HepG2 (cell line): ENCODE results near the gene ZNF341. TPM values are rescaled to one million over a fixed set of nuclear protein-coding genes. Genes with fewer than 3 reads are reported as not detected.

Source experiments
- BCL6 ChIP-seq: IDR thresholded peaks from 2 replicates; pipeline ENCODE4 v1.6.1; 2016; ENCODE audit warnings: missing genetic modification reagents, missing compliant biosample characterization
- CSRNP1 ChIP-seq: sonication (generic); formaldehyde crosslinking; IDR thresholded peaks from 2 replicates; pipeline ENCODE4 v1.8.1; 2023; ENCODE audit warnings: mild to moderate bottlenecking, missing genetic modification reagents
- FOXP4 ChIP-seq: sonication (generic); formaldehyde crosslinking; IDR thresholded peaks from 2 replicates; pipeline ENCODE4 v1.4.0; 2020; ENCODE audit warnings: missing genetic modification reagents
- HMGA1 ChIP-seq: sonication (generic); formaldehyde crosslinking; conservative IDR thresholded peaks from 2 replicates; pipeline ENCODE4 v1.4.0; 2020; ENCODE audit warnings: missing genetic modification reagents
- HNF4G ChIP-seq, 2 experiments: sonication (generic) in 1 of 2; formaldehyde crosslinking in 1 of 2; IDR thresholded peaks; 2 replicates each; pipeline versions ENCODE4 v1.4.0 to v1.6.1; 2011 to 2020; ENCODE audit warnings: borderline replicate concordance in 2 of 2, low read depth in 2 of 2, mild to moderate bottlenecking in 2 of 2, low read length in 1 of 2, missing genetic modification reagents in 1 of 2, moderate library complexity in 1 of 2
- MXI1 ChIP-seq: IDR thresholded peaks from 3 replicates; pipeline ENCODE4 v1.6.1; 2012; ENCODE audit warnings: low read depth, low read length, inconsistent platforms, borderline replicate concordance
- POGZ ChIP-seq: sonication (generic); formaldehyde crosslinking; IDR thresholded peaks from 2 replicates; pipeline ENCODE4 v1.4.0; 2020; ENCODE audit warnings: mild to moderate bottlenecking, missing genetic modification reagents
- SOX6 ChIP-seq, 2 experiments: fragments of 450-650 bp in 1 of 2; sonication (generic) in 1 of 2; formaldehyde crosslinking in 1 of 2; IDR thresholded peaks; 2 replicates each; pipeline versions ENCODE4 v1.4.0 to v1.6.1; 2017 to 2020; ENCODE audit warnings: antibody characterized with exemption in 1 of 2, mild to moderate bottlenecking in 1 of 2, missing genetic modification reagents in 1 of 2
- ZNF644 ChIP-seq: IDR thresholded peaks from 2 replicates; pipeline ENCODE4 v1.6.1; 2016; ENCODE audit warnings: low read depth
- ZNF768 ChIP-seq: sonication (generic); formaldehyde crosslinking; IDR thresholded peaks from 2 replicates; pipeline ENCODE4 v1.4.0; 2020; ENCODE audit warnings: missing genetic modification reagents
- ZNF839 ChIP-seq: sonication (generic); formaldehyde crosslinking; IDR thresholded peaks from 2 replicates; pipeline ENCODE4 v1.4.0; 2020; ENCODE audit warnings: missing genetic modification reagents, mild to moderate bottlenecking, borderline replicate concordance
- ZNF841 ChIP-seq: sonication (generic); formaldehyde crosslinking; IDR thresholded peaks from 2 replicates; pipeline ENCODE4 v1.8.1; 2023; ENCODE audit warnings: missing genetic modification reagents, borderline replicate concordance
- polyA plus RNA-seq, 8 experiments: library from polyadenylated mRNA; depleted of rRNA in 3 of 8; stranded (reverse) in 7 of 8; unstranded in 1 of 8; fragments of >200 nt; fragmentation: Illumina TruSeq in 4 of 8; extraction: Trizol in 4 of 8; gene quantifications; 2 replicates each; pipeline versions ENCODE4 v1.2.1 to v1.2.3, GENCODE V29; 2011 to 2016; ENCODE audit warnings: low read depth in 4 of 8, missing spikeins in 1 of 8, mixed read lengths in 1 of 8; ENCODE audit not compliant: insufficient read depth in 1 of 8
- total RNA-seq, 5 experiments: library from RNA; depleted of rRNA; stranded (reverse); fragments of >200 nt; fragmentation: Illumina TruSeq; extraction: Trizol; gene quantifications; 2 replicates each; pipeline ENCODE4 v1.2.3, GENCODE V29; 2016; ENCODE audit warnings: low read depth in 1 of 5
- TF ChIP-seq, protein P1 (sequence below): sonication (generic); formaldehyde crosslinking; IDR thresholded peaks from 2 replicates; pipeline ENCODE4 v1.4.0; 2020; ENCODE audit warnings: mild to moderate bottlenecking, missing genetic modification reagents
- TF ChIP-seq, protein P2 (sequence below): sonication (generic); formaldehyde crosslinking; IDR thresholded peaks from 2 replicates; pipeline ENCODE4 v1.5.1; 2020; ENCODE audit warnings: mild to moderate bottlenecking, moderate library complexity, missing genetic modification reagents

The ZNF341 gene
- total and polyA plus RNA-seq, 2 of the 13 experiments (the other 11 are each of a cell fraction or from before 2014, with no cell fraction given): 1.1 to 2.2 TPM

GRCh38 chr20:33719277-33719988, 12.4 kb upstream of the ZNF341 start (continued):
- TF ChIP-seq, protein P1, sequence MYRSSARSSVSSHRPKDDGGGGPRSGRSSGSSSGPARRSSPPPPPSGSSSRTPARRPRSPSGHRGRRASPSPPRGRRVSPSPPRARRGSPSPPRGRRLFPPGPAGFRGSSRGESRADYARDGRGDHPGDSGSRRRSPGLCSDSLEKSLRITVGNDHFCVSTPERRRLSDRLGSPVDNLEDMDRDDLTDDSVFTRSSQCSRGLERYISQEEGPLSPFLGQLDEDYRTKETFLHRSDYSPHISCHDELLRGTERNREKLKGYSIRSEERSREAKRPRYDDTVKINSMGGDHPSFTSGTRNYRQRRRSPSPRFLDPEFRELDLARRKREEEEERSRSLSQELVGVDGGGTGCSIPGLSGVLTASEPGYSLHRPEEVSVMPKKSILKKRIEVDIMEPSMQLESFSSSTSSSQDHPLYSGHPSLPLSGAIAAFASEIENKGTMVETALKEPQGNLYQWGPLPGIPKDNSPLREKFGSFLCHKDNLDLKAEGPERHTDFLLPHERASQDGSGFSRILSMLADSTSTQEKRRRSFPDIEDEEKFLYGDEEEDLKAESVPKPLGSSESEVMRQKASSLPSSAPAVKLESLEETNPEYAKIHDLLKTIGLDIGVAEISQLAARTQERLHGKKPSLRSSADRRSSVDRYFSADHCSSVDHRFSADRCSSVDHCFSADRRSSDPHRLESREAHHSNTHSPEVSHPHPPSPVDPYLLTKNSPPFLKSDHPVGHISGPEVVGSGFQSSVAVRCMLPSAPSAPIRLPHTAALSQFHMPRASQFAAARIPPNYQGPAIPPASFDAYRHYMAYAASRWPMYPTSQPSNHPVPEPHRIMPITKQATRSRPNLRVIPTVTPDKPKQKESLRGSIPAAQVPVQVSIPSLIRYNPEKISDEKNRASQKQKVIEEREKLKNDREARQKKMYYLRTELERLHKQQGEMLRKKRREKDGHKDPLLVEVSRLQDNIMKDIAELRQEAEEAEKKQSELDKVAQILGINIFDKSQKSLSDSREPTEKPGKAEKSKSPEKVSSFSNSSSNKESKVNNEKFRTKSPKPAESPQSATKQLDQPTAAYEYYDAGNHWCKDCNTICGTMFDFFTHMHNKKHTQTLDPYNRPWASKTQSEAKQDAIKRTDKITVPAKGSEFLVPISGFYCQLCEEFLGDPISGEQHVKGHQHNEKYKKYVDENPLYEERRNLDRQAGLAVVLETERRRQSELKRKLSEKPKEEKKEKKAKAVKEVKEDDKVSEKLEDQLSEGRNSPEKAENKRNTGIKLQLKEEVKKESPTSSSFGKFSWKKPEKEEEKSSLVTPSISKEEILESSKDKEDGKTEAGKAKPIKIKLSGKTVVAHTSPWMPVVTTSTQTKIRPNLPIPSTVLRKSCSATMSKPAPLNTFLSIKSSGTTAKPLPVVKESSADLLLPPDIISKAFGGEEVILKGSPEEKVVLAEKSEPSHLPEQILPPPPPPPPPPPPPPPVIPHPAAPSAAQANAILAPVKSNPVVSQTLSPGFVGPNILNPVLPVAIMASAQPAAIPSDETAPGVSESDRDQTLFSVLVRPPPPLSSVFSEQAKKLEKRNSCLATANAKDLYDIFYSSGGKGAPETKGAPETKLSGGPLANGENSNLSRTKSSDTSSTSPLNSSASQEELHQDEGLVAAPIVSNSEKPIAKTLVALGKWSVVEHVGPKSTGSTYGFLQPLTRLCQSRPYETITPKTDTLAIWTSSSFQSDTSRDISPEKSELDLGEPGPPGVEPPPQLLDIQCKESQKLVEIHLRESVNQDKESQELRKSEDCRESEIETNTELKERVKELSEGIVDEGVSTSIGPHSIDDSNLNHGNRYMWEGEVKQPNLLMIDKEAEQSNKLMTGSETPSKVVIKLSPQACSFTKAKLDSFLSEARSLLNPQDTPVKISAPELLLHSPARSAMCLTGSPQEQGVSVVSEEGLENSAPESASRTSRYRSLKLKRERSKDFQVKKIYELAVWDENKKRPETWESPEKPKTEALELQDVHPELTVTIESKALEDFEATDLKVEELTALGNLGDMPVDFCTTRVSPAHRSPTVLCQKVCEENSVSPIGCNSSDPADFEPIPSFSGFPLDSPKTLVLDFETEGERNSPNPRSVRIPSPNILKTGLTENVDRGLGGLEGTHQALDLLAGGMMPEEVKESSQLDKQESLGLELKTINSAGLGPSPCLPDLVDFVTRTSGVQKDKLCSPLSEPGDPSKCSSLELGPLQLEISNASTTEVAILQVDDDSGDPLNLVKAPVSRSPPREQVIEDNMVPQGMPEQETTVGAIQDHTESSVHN (CRISPR knock-in tag): no peak
- TF ChIP-seq HMGA1 (CRISPR knock-in tag): no peak
- TF ChIP-seq BCL6 (CRISPR knock-in tag): no peak
- TF ChIP-seq CSRNP1 (CRISPR knock-in tag): no peak
- no peak for TF ChIP-seq POGZ
- TF ChIP-seq, protein P2, sequence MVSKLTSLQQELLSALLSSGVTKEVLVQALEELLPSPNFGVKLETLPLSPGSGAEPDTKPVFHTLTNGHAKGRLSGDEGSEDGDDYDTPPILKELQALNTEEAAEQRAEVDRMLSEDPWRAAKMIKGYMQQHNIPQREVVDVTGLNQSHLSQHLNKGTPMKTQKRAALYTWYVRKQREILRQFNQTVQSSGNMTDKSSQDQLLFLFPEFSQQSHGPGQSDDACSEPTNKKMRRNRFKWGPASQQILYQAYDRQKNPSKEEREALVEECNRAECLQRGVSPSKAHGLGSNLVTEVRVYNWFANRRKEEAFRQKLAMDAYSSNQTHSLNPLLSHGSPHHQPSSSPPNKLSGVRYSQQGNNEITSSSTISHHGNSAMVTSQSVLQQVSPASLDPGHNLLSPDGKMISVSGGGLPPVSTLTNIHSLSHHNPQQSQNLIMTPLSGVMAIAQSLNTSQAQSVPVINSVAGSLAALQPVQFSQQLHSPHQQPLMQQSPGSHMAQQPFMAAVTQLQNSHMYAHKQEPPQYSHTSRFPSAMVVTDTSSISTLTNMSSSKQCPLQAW (CRISPR knock-in tag): no peak
- no peak for TF ChIP-seq ZNF644 (CRISPR knock-in tag)
- peak; percentile 88 for TF ChIP-seq ZNF768 (CRISPR knock-in tag)
- no peak for TF ChIP-seq FOXP4 (CRISPR knock-in tag)
- TF ChIP-seq ZNF839 (CRISPR knock-in tag): no peak
- TF ChIP-seq HNF4G (IDR thresholded peaks at IDR 0.05; ENCODE audit: borderline replicate concordance, low read depth, low read length): peak; percentile 59; the same call in 1 of the 2 replicates
- TF ChIP-seq HNF4G (CRISPR knock-in tag; IDR thresholded peaks at IDR 0.05; ENCODE audit: borderline replicate concordance, low read depth): no peak
- TF ChIP-seq SOX6 (IDR thresholded peaks at IDR 0.05): no peak
- TF ChIP-seq SOX6 (CRISPR knock-in tag; IDR thresholded peaks at IDR 0.05): peak; percentile 47; the same call in 1 of the 2 replicates
- no peak for TF ChIP-seq ZNF841
- 0 out of 3 replicates have a peak, but pooled peaks have one; percentile 1 for TF ChIP-seq MXI1
